Measurements from ENCODE around the gene C6orf132.

Gene C6orf132

DNA sequence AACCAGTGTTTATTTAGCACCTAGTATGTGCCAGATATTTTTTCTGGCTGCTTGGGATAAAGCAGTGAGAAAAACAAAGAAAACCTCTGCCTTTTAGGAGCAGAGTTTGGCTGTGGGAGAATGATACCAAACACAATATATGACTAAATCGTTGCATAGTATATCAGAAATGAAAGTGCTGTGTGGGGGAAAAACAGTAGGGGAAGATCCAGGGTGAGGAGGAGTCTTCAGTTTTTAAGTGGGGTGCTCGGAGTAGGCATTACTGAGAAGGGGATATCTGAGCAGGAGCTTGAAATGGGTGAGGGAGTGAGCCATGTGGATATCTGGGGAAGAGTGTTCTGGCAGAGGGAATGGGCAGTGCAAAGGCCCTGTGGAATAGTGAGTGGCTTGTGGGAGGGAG lies 69.1 kb downstream of the C6orf132 start:
- DNase-seq: no peak

DNA sequence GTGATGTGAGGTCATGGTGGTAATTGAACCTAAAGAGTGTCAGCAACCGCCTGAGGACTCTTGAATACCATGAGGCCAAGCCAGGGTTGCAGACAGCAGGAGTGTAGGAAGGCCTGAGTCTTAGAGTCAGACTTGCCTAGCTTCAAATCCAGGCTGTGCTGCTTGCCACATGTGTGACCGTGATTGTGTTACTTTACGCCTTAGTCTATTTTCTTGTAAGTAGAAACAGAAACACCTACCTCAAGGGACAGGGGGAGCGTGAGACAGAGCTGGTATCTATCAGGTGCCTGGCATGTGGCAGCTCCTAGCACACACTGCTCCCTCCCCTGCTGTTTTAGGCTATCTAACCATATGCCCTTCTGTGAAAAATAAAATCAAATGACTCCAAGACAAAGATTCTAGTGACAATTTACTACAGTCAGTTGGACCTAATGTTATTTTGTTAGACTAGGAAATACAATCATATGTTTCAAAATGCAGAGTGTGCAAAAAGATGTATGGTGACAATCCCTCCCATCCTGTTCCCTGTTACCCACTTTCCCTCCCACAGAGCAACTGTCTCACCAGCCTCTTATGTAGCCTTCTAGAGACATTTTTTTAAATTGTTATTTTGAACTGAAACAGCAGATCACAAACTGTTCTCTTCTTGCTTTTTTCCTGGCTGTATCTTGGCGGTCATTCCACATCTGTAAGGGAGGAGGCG lies 70.4 kb downstream of the C6orf132 start:
- DNase-seq: no peak

DNA sequence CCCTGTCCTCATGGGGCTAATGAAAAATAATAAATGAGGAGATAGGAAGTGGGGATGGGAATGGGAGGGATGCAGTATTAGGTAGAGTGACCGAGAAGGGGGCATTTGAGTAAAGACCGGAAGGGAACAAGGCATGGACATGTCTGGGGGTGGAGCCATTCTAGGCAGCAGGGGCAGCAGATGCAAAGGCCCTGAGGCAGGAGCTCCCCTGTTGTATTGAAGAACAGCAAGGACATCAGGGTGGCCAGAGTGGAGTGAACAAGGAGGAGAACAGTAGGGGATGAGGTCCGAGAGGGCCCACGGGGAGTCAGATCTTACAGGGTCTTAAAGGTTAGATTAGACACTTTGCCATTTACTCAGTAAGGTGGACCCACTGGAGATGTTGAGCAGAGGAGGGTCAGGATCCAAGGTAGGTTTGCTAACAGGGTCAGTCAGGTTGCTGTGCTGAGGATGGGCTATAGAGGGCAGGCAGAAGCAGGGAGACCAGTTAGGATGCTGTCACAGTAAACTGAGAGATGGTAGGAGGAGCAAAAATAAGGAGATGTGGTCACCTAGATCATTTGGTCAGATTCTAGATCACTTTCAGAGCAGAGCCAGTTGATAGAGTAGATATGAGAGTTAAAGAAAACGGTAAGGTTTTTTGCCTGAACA lies 73.4 kb downstream of the C6orf132 start:
- DNase-seq: no peak

DNA sequence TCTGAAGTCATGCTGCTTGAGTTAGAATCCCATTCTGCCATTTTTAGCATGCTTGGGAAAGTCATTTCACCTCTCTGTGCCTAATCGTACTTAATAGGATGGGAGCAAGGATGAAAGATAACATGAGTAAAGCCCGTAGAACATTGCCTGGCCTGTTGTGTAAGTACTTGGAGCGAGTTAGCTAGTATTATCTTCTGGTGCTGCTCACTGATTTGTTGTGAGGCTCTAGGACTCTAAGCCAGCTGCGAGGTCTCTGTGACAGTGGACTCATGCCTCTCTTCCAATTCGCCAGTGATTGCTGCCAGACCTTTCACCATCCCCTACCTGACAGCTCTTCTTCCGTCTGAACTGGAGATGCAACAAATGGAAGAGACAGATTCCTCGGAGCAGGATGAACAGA lies 74.2 kb downstream of the C6orf132 start:
- DNase-seq: no peak

DNA sequence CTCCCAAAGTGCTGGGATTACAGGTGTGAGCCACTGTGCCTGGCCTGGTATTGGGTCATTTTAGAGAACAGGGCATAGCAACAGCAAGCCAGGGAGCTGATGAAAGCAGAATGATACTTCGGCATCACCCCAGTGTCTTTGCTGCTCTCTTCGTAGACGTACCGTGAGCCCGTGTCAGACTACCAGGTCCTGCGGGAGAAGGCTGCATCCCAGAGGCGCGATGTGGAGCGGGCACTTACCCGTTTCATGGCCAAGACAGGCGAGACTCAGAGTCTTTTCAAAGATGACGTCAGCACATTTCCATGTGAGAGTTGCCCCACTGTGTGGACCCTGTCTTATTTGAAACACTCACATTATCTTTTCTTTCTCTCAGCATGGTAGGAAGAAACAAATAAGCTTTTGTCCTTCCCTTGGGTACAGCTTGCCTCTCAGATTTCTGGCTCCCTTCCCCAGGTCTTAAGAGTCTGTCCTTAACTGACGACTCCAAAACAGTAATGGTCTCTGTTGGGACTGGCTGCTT lies 76.2 kb downstream of the C6orf132 start:
- DNase-seq: no peak

DNA sequence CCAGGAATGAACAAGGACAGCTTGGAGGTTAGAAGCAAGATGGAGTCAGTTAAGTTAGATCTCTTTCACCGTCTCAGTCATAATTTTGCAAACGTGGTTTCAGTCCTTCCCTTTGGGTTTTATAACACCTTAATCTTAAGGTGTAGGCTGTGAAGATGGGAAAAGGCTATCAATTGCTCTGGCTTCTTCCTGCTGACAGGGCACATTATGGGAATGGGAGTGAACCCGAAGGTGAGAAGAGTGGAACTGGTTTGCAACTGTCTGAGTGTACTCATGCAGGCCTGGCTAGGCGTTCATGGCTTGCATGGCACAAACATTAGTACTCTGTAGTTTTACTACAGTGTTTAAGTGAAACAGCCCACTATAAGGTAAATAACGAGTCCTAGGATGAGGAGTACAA lies 82.7 kb downstream of the C6orf132 start:
- DNase-seq: no peak

DNA sequence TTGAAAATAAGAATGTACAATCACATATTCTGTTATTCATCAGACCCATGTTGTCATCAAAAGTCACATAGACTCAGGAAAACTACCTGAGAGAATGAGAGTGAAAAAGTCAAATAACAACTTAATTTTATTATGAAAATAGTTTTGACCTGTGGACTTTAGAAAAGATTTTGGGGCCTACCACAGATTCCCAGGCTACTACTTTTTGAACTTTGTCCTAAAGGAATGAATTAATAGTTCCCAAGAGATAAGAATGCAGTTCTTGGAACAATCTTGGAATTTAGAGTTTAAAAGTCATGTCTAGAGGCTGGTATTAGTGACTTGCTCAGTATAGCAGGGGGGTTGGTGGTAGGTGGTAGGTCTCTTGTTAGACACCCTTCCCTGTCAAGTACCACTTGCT lies 88.8 kb downstream of the C6orf132 start:
- DNase-seq: no peak

DNA sequence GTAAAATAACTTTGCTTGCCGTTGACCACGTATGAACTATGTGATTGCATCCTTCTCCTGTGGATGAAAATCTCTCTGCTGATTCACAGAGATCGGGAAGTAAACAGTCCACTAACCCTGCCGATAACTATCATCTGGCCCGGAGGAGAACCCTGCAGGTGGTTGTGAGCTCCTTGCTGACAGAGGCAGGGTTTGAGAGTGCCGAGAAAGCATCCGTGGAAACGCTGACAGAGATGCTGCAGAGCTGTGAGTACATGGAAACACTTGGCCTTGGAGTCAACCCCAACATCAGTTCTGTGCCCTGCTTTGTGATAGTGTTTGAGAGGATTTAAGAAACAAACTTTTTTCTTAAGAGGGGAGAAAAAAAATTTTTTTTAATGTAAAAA lies 91.2 kb downstream of the C6orf132 start:
- no peak for DNase-seq
